K562 (cell line): Measurements from ENCODE around the gene UQCRHL. TPM values are rescaled to one million over a fixed set of nuclear protein-coding genes. Genes with fewer than 3 reads are reported as not detected.

Experiments
- ATAC-seq: fragments of 200-7000 bp; cut with Tn5 transposase; 3 replicates; pipeline ENCODE4 v1.9.1; 2020; ENCODE audit warnings: moderate library complexity
- BruUV-seq: library from RNA; stranded (reverse); fragments of 400-500 nt; replicated peaks from 2 replicates; lab custom pipeline; 2021; lab: Mats Ljungman, UMichigan
- CTCF ChIA-PET: fragments of 300-600 bp; formaldehyde crosslinking; extraction: SDS; loops from one replicate; lab custom pipeline; 2021; ENCODE audit warnings: low intra/inter-chr PET ratio; lab: Yijun Ruan, JAX
- POLR2A ChIA-PET: fragments of 300-600, 350-650 bp; sonication (Branson Sonifier 250); formaldehyde crosslinking; extraction: SDS; loops from one replicate; lab custom pipeline; 2021; ENCODE audit warnings: antibody characterized with exemption, inconsistent platforms; lab: Yijun Ruan, JAX
- DNase-seq, 4 experiments: peaks; one replicate each; pipeline versions ENCODE4 v3.0.0 to v3.0.0-alpha.2; 2011 to 2018; ENCODE audit warnings: low spot score in 3 of 4, mixed read lengths in 3 of 4; ENCODE audit errors: extremely low read depth in 1 of 4
- FAIRE-seq: peaks from 2 replicates; lab custom pipeline; 2011; peaks lifted over from hg19 to GRCh38; lab: Jason Lieb, UNC
- H2AFZ ChIP-seq: 2 replicates; pipeline ENCODE4 v1.6.0; 2011; ENCODE audit warnings: low read depth, low read length, control low read depth, inconsistent platforms
- H3K27ac ChIP-seq: fragments of 200-600 bp; 3 replicates; pipeline ENCODE4 v1.8.0; 2011; ENCODE audit warnings: low read depth, mild to moderate bottlenecking, control low read depth, inconsistent platforms, low read length, moderate library complexity, mixed read lengths; ENCODE audit errors: extremely low read depth
- H3K27me3 ChIP-seq, 2 experiments: fragments of 300-600 bp in 1 of 2; 2 replicates in 1 of 2; 3 replicates in 1 of 2; pipeline versions ENCODE4 v1.6.0 to v1.8.0; 2011; ENCODE audit warnings: inconsistent platforms in 2 of 2, low read length in 2 of 2, mild to moderate bottlenecking in 1 of 2, mixed read lengths in 1 of 2, moderate library complexity in 1 of 2; ENCODE audit not compliant: control insufficient read depth in 2 of 2, insufficient read depth in 2 of 2
- H3K36me3 ChIP-seq: fragments of 300-600 bp; 3 replicates; pipeline ENCODE4 v1.8.0; 2011; ENCODE audit warnings: mild to moderate bottlenecking, low read length, inconsistent platforms; ENCODE audit not compliant: control insufficient read depth, insufficient read depth
- H3K4me1 ChIP-seq, 2 experiments: fragments of 200-600 bp in 1 of 2; replicated peaks in 1 of 2; 2 replicates in 1 of 2; 3 replicates in 1 of 2; pipeline versions ENCODE4 v1.5.1 to v1.8.0; 2011; ENCODE audit warnings: inconsistent platforms in 2 of 2, low read length in 2 of 2, mild to moderate bottlenecking in 1 of 2, mixed read lengths in 1 of 2, moderate library complexity in 1 of 2; ENCODE audit not compliant: control insufficient read depth in 2 of 2, insufficient read depth in 2 of 2
- H3K4me2 ChIP-seq: 2 replicates; pipeline ENCODE4 v1.6.1; 2011; ENCODE audit warnings: low read length, control low read depth, inconsistent platforms, mixed read lengths; ENCODE audit not compliant: insufficient read depth
- H3K4me3 ChIP-seq: fragments of 200-600 bp; sonication (generic), shearing (Covaris generic); 2 replicates; pipeline ENCODE4 v1.5.1; 2016; ENCODE audit warnings: control low read depth, inconsistent platforms
- H3K79me2 ChIP-seq: fragments of 200-600 bp; 3 replicates; pipeline ENCODE4 v1.8.0; 2011; ENCODE audit warnings: low read length, inconsistent platforms; ENCODE audit not compliant: control insufficient read depth, insufficient read depth
- H3K9ac ChIP-seq, 2 experiments: 2 replicates each; pipeline versions ENCODE4 v1.6.0 to v1.6.1; 2011; ENCODE audit warnings: low read depth in 2 of 2, low read length in 2 of 2, control low read depth in 1 of 2, inconsistent platforms in 1 of 2, mild to moderate bottlenecking in 1 of 2, mixed read lengths in 1 of 2; ENCODE audit not compliant: insufficient read depth in 1 of 2
- H3K9me1 ChIP-seq: one replicate; pipeline ENCODE4 v1.6.0; 2011; ENCODE audit warnings: inconsistent platforms, mild to moderate bottlenecking, low read length, moderate library complexity; ENCODE audit not compliant: control insufficient read depth, insufficient read depth
- H3K9me3 ChIP-seq: replicated peaks from 2 replicates; pipeline ENCODE4 v1.5.1; 2011; ENCODE audit warnings: low read depth, low read length, inconsistent platforms; ENCODE audit not compliant: control insufficient read depth, insufficient read depth
- H4K20me1 ChIP-seq: replicated peaks from 2 replicates; pipeline ENCODE4 v1.6.1; 2011; ENCODE audit warnings: low read length, inconsistent platforms, mixed read lengths; ENCODE audit not compliant: control insufficient read depth, insufficient read depth
- GATA2 ChIP-seq: sonication (generic); formaldehyde crosslinking; IDR thresholded peaks from 2 replicates; pipeline ENCODE4 v1.4.0; 2020; ENCODE audit warnings: mild to moderate bottlenecking, missing genetic modification reagents
- IRF2 ChIP-seq: sonication (generic); formaldehyde crosslinking; IDR thresholded peaks from 2 replicates; pipeline ENCODE4 v1.8.1; 2022; ENCODE audit warnings: mild to moderate bottlenecking, missing genetic modification reagents
- NEUROD1 ChIP-seq: fragments of 150-350 bp; IDR thresholded peaks from 2 replicates; pipeline ENCODE4 v1.6.1; 2014; ENCODE audit warnings: borderline replicate concordance, low read length, low read depth; ENCODE audit not compliant: partially characterized antibody
- SAFB ChIP-seq: fragments of 200-400 bp; formaldehyde crosslinking; IDR thresholded peaks from 2 replicates; pipeline ENCODE4 v1.6.1; 2017; ENCODE audit warnings: low read depth, low read length, borderline replicate concordance
- TAF1 ChIP-seq: IDR thresholded peaks from 2 replicates; pipeline ENCODE4 v1.6.1; 2011; ENCODE audit warnings: mild to moderate bottlenecking, low read length, moderate library complexity; ENCODE audit not compliant: insufficient read depth, control insufficient read depth, severe bottlenecking; ENCODE audit errors: extremely low read depth
- TEAD1 ChIP-seq, 2 experiments: fragments of 450-650 bp in 1 of 2; sonication (generic) in 1 of 2; formaldehyde crosslinking; IDR thresholded peaks; 2 replicates each; pipeline versions ENCODE4 v1.4.0 to v1.8.0; 2020 to 2022; ENCODE audit warnings: mild to moderate bottlenecking in 2 of 2, missing genetic modification reagents in 1 of 2
- U2AF1 ChIP-seq: fragments of 200-400 bp; formaldehyde crosslinking; optimal IDR thresholded peaks from 2 replicates; pipeline ENCODE3; 2017; ENCODE audit warnings: mild to moderate bottlenecking, low read depth, low read length, moderate library complexity
- ZBTB7A ChIP-seq: IDR thresholded peaks from 2 replicates; pipeline ENCODE4 v1.6.1; 2011; ENCODE audit warnings: low read depth, mild to moderate bottlenecking, low read length, moderate library complexity, borderline replicate concordance; ENCODE audit not compliant: control insufficient read depth
- ZNF140 ChIP-seq: fragments of 250-450 bp; sonication (Bioruptor Pico); IDR thresholded peaks from 2 replicates; pipeline ENCODE4 v1.8.0; 2021; ENCODE audit warnings: moderate library complexity, mild to moderate bottlenecking, inconsistent platforms
- ZNF23 ChIP-seq: fragments of 250-450 bp; sonication (Bioruptor Pico); IDR thresholded peaks from 2 replicates; pipeline ENCODE4 v1.4.0; 2020; ENCODE audit warnings: mild to moderate bottlenecking
- ZNF384 ChIP-seq: IDR thresholded peaks from 2 replicates; pipeline ENCODE4 v1.6.1; 2012; ENCODE audit warnings: low read depth, low read length, improper control_type of control experiment
- ZNF644 ChIP-seq: fragments of 200-800 bp; sonication (Bioruptor generic); IDR thresholded peaks from 2 replicates; pipeline ENCODE4 v1.6.1; 2016; ENCODE audit warnings: low read depth, missing genetic modification characterization, missing compliant biosample characterization
- WGBS: fragments of 100-300 bp; shearing (Covaris generic); methylation state at CpG from one replicate; pipeline ENCODE4 v1.1.6; 2016; ENCODE audit warnings: low coverage, mixed read lengths; ENCODE audit not compliant: insufficient coverage; ENCODE audit errors: missing lambda C conversion rate; 5-methylcytosine and 5-hydroxymethylcytosine counted together
- in situ Hi-C: fragments of 300-500 bp; cut with MboI; formaldehyde crosslinking; loops from 4 replicates; pipeline ENCODE4 v1.15.0; 2018; ENCODE audit warnings: inconsistent platforms, mixed read lengths
- intact Hi-C: fragments of 100-400 bp; cut with micrococcal nuclease; formaldehyde crosslinking; loops from 2 replicates; pipeline ENCODE4 v1.14.2; 2022
- polyA plus RNA-seq, 8 experiments: library from polyadenylated mRNA; depleted of rRNA in 4 of 8; stranded (reverse) in 5 of 8; unstranded in 3 of 8; fragments of >200 nt; fragmentation: Nextera tagmentation in 2 of 8; fragmentation: Illumina TruSeq in 1 of 8; extraction: Ambion mirVana in 2 of 8; extraction: Trizol in 1 of 8; gene quantifications; 2 replicates each; pipeline versions ENCODE4 v1.2.1 to v1.2.3, GENCODE V29; 2011 to 2014; ENCODE audit warnings: inconsistent platforms in 1 of 8, missing spikeins in 1 of 8
- total RNA-seq, 7 experiments: library from RNA; depleted of rRNA in 6 of 7; stranded (reverse); fragments of >200 nt in 6 of 7; fragmentation: Illumina TruSeq in 2 of 7; extraction: Trizol in 2 of 7; gene quantifications; 2 replicates each; pipeline versions ENCODE4 v1.2.1 to v1.2.3, GENCODE V29; 2011 to 2021; ENCODE audit warnings: low replicate concordance in 1 of 7
- TF ChIP-seq, protein P1 (sequence below): fragments of 200-400 bp; formaldehyde crosslinking; IDR thresholded peaks from 2 replicates; pipeline ENCODE4 v1.6.1; 2017; ENCODE audit warnings: mild to moderate bottlenecking, low read depth, low read length, moderate library complexity
- TF ChIP-seq, protein P2 (sequence below): sonication (generic); formaldehyde crosslinking; IDR thresholded peaks from 2 replicates; pipeline ENCODE4 v1.8.0; 2022; ENCODE audit warnings: mild to moderate bottlenecking, missing genetic modification reagents

Gene UQCRHL
- total and polyA plus RNA-seq, 9 of the 15 experiments (the other 6 are each of a cell fraction or from before 2014, with no cell fraction given), result 5.1 to 41.3 (median 21.8) TPM

DNA sequence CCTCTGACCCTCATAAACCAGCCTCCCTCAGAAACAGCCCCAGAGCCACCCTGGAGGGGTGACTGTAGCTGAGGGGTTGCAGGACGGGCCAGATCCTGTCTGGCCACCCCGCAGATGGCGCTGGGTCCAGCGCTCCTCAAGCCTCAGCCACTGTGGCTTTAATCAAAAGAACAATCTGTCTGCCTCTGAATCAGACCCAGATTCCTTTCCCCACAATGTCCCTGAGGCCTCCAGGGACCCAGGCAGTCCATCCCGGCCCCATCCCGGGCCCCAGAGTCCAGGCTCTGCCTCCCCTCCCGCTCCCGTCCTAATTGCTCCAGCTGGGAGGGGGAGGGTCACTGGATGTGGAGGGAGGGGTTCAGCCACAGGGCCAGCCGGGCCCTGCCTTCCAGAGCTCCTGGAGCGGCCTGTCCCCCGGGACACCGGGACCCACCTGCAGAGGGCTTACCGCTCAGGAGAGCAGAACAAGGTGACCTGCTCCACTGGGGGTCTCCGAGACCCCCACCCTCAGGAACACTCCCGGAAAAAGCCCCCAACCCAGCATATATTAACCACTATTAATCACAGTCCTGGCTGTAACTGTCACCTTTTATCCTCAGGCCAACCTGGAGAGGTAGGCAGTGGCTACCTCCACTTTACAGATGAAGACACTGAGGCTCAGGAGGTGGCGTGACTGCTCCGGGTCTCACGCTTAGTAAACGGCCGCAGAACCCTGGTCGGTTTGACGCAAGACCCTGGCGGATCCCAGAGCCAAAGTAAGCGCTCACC, 49.7 kb downstream of the UQCRHL start:
- CTCF ChIA-PET, result no interaction called here
- no peak overlapping the region for H3K4me3 ChIP-seq
- peaks cover 9% of the 10 kb centered on the region for H4K20me1 ChIP-seq
- no peaks in the 10 kb centered on the region for H3K9me1 ChIP-seq
- H2AFZ ChIP-seq, result no peak overlapping the region
- intact Hi-C loops (no loop called here), in situ Hi-C loops (no loop called here)
- no peak overlapping the region for H3K4me2 ChIP-seq
- ATAC-seq (peak; percentile 13; the same call in 1 of the 3 replicates), FAIRE-seq (no peak), DNase-seq (peak in 2 of 4 experiments; percentile 42 to 51)
- no peak overlapping the region for H3K27ac ChIP-seq
- no peaks in the 10 kb centered on the region for H3K79me2 ChIP-seq
- H3K36me3 ChIP-seq, result no peaks in the 10 kb centered on the region
- H3K9me3 ChIP-seq, result no peaks in the 10 kb centered on the region
- H3K9ac ChIP-seq, result no peak overlapping the region
- POLR2A ChIA-PET, result interaction anchor here (0.5 to 1.0 kb wide), 3 partner anchors 8 to 56 kb away, joined by 3 to 4 read pairs (median 4); no protein-coding TSS in a partner anchor
- WGBS, result 10% methylated on average over 24 of the region's 24 CpGs
- H3K27me3 ChIP-seq, result peaks cover 26 to 55% of the 10 kb centered on the region in 2 experiments; a peak in 4 of 5 replicates
- peaks cover 15 to 40% of the 10 kb centered on the region in 2 experiments; a peak in 4 of 5 replicates for H3K4me1 ChIP-seq
- no TSS peak for BruUV-seq
- TF ChIP-seq NEUROD1 (no peak), ZNF644 (tag) (no peak), ZNF140 (CRISPR knock-in tag) (no peak), U2AF1 (no peak), GATA2 (CRISPR knock-in tag) (peak; percentile 48), SAFB (no peak), IRF2 (CRISPR knock-in tag) (no peak), ZNF23 (CRISPR knock-in tag) (no peak), TEAD1 (CRISPR knock-in tag; IDR thresholded peaks at IDR 0.05) (no peak), ZNF384 (no peak), ZBTB7A (peak; percentile 88), TAF1 (no peak)
- TF ChIP-seq, protein P1, sequence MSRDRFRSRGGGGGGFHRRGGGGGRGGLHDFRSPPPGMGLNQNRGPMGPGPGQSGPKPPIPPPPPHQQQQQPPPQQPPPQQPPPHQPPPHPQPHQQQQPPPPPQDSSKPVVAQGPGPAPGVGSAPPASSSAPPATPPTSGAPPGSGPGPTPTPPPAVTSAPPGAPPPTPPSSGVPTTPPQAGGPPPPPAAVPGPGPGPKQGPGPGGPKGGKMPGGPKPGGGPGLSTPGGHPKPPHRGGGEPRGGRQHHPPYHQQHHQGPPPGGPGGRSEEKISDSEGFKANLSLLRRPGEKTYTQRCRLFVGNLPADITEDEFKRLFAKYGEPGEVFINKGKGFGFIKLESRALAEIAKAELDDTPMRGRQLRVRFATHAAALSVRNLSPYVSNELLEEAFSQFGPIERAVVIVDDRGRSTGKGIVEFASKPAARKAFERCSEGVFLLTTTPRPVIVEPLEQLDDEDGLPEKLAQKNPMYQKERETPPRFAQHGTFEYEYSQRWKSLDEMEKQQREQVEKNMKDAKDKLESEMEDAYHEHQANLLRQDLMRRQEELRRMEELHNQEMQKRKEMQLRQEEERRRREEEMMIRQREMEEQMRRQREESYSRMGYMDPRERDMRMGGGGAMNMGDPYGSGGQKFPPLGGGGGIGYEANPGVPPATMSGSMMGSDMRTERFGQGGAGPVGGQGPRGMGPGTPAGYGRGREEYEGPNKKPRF, result no peak
- TF ChIP-seq, protein P2, sequence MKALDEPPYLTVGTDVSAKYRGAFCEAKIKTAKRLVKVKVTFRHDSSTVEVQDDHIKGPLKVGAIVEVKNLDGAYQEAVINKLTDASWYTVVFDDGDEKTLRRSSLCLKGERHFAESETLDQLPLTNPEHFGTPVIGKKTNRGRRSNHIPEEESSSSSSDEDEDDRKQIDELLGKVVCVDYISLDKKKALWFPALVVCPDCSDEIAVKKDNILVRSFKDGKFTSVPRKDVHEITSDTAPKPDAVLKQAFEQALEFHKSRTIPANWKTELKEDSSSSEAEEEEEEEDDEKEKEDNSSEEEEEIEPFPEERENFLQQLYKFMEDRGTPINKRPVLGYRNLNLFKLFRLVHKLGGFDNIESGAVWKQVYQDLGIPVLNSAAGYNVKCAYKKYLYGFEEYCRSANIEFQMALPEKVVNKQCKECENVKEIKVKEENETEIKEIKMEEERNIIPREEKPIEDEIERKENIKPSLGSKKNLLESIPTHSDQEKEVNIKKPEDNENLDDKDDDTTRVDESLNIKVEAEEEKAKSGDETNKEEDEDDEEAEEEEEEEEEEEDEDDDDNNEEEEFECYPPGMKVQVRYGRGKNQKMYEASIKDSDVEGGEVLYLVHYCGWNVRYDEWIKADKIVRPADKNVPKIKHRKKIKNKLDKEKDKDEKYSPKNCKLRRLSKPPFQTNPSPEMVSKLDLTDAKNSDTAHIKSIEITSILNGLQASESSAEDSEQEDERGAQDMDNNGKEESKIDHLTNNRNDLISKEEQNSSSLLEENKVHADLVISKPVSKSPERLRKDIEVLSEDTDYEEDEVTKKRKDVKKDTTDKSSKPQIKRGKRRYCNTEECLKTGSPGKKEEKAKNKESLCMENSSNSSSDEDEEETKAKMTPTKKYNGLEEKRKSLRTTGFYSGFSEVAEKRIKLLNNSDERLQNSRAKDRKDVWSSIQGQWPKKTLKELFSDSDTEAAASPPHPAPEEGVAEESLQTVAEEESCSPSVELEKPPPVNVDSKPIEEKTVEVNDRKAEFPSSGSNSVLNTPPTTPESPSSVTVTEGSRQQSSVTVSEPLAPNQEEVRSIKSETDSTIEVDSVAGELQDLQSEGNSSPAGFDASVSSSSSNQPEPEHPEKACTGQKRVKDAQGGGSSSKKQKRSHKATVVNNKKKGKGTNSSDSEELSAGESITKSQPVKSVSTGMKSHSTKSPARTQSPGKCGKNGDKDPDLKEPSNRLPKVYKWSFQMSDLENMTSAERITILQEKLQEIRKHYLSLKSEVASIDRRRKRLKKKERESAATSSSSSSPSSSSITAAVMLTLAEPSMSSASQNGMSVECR, result no peak
